NCI-H1436 (cell line): Measurements from ENCODE around the gene HOXD10.

Source experiments
- DNase-seq: peaks from one replicate; lab custom pipeline; 2025; lab: John Stamatoyannopoulos, UW

The HOXD10 gene

GRCh38 chr2:176123411-176124109 is 7.0 kb downstream of the HOXD10 start:
- no peak for DNase-seq

GRCh38 chr2:176124110-176124946 is 7.8 kb downstream of the HOXD10 start:
- DNase-seq = no peak

- DNase-seq = no peak
These were observed 8.6 kb downstream of the HOXD10 start for GRCh38 chr2:176124947-176125771.

- DNase-seq = no peak
These were observed 9.1 kb downstream of the HOXD10 start for GRCh38 chr2:176125772-176126054.

- DNase-seq = peak; percentile 58
These were observed 10.6 kb downstream of the HOXD10 start for GRCh38 chr2:176126929-176127773.

- DNase-seq = no peak
These were observed 11.1 kb downstream of the HOXD10 start for GRCh38 chr2:176127774-176128072.

GRCh38 chr2:176128172-176128981 is 11.8 kb downstream of the HOXD10 start:
- no peak for DNase-seq

- DNase-seq = peak; percentile 76
These were observed 12.6 kb downstream of the HOXD10 start, which contains the start of gene HOXD8 for GRCh38 chr2:176128982-176129796. TSS of gene HOXD8 (plus strand) at chr2:176129705. CDS start at chr2:176130367, 662 bp downstream.

GRCh38 chr2:176129813-176130146 is 13.2 kb downstream of the HOXD10 start:
- peak; percentile 65 for DNase-seq

GRCh38 chr2:176130147-176130956 is 13.8 kb downstream of the HOXD10 start:
- peak; percentile 48 for DNase-seq

GRCh38 chr2:176130957-176131847 is 14.6 kb downstream of the HOXD10 start:
- no peak for DNase-seq

GRCh38 chr2:176131848-176132158 is 15.2 kb downstream of the HOXD10 start:
- DNase-seq = no peak

GRCh38 chr2:176132205-176133171 is 15.9 kb downstream of the HOXD10 start:
- DNase-seq = no peak

- DNase-seq = no peak
These were observed 16.8 kb downstream of the HOXD10 start for GRCh38 chr2:176133389-176133788.

GRCh38 chr2:176134035-176134434 is 17.5 kb downstream of the HOXD10 start:
- DNase-seq = no peak

GRCh38 chr2:176135035-176135440 is 18.5 kb downstream of the HOXD10 start:
- DNase-seq = no peak
